Liver (tissue), 9 donors: Measurements from ENCODE around the gene GLI2. TPM values are rescaled to one million over a fixed set of nuclear protein-coding genes. Genes with fewer than 3 reads are reported as not detected.

Source experiments
- DNase-seq: peaks from one replicate; pipeline ENCODE4 v3.0.0-alpha.2; 2017; ENCODE audit warnings: low spot score
- H3K27ac ChIP-seq, 2 donors: one replicate each; pipeline ENCODE4 v1.7.0; 2013; ENCODE audit warnings: inconsistent platforms in 2 of 2, low read length in 2 of 2, control low read depth in 1 of 2, low read depth in 1 of 2, mild to moderate bottlenecking in 1 of 2
- H3K27me3 ChIP-seq, 4 donors: one replicate each; pipeline versions ENCODE4 v1.6.1 to v1.7.0; 2013; ENCODE audit warnings: low read length in 3 of 4, inconsistent platforms in 1 of 4, mild to moderate bottlenecking in 1 of 4, moderate library complexity in 1 of 4; ENCODE audit not compliant: control insufficient read depth in 4 of 4, insufficient read depth in 4 of 4
- H3K36me3 ChIP-seq, 4 donors: one replicate each; pipeline versions ENCODE4 v1.6.1 to v1.7.0; 2013; ENCODE audit warnings: low read length in 3 of 4, mild to moderate bottlenecking in 3 of 4, low read depth in 1 of 4, moderate library complexity in 1 of 4; ENCODE audit not compliant: control insufficient read depth in 4 of 4, insufficient read depth in 3 of 4
- H3K4me1 ChIP-seq, 4 donors: one replicate each; pipeline versions ENCODE4 v1.6.1 to v1.7.0; 2013; ENCODE audit warnings: low read length in 3 of 4, mild to moderate bottlenecking in 3 of 4, moderate library complexity in 1 of 4; ENCODE audit not compliant: control insufficient read depth in 4 of 4, insufficient read depth in 4 of 4
- H3K4me3 ChIP-seq, 3 donors: one replicate each; pipeline versions ENCODE4 v1.6.1 to v1.7.0; 2013; ENCODE audit warnings: low read length in 3 of 3, control low read depth in 1 of 3, low read depth in 1 of 3, mild to moderate bottlenecking in 1 of 3
- H3K9ac ChIP-seq, 2 donors: one replicate each; pipeline ENCODE4 v1.7.0; 2013; ENCODE audit warnings: low read length in 2 of 2, mild to moderate bottlenecking in 2 of 2, moderate library complexity in 2 of 2, control low read depth in 1 of 2, low read depth in 1 of 2
- H3K9me3 ChIP-seq, 4 donors: one replicate each; pipeline versions ENCODE4 v1.6.1 to v1.7.0; 2013; ENCODE audit warnings: low read length in 3 of 4; ENCODE audit not compliant: control insufficient read depth in 4 of 4
- ATF3 ChIP-seq: IDR thresholded peaks from 2 replicates; pipeline ENCODE4 v1.6.1; 2016; ENCODE audit warnings: antibody characterized with exemption
- CTCF ChIP-seq: fragments of 150-350 bp; IDR thresholded peaks from 2 replicates; pipeline ENCODE4 v1.5.1; 2017; ENCODE audit warnings: improper control_type of control experiment, low read depth, low read length; ENCODE audit not compliant: missing input control
- EGR1 ChIP-seq, 2 donors: IDR thresholded peaks; 2 replicates each; pipeline ENCODE4 v1.6.1; 2016 to 2018; ENCODE audit warnings: antibody characterized with exemption in 2 of 2, low read depth in 2 of 2
- FOXA1 ChIP-seq: IDR thresholded peaks from 2 replicates; pipeline ENCODE4 v1.6.1; 2016; ENCODE audit warnings: antibody characterized with exemption
- FOXA2 ChIP-seq: IDR thresholded peaks from 2 replicates; pipeline ENCODE4 v1.6.1; 2016; ENCODE audit warnings: antibody characterized with exemption
- GABPA ChIP-seq, 2 donors: IDR thresholded peaks in 1 of 2; conservative IDR thresholded peaks in 1 of 2; 2 replicates each; pipeline ENCODE4 v1.6.1; 2016; ENCODE audit warnings: antibody characterized with exemption in 2 of 2, mild to moderate bottlenecking in 1 of 2, moderate library complexity in 1 of 2
- HNF4A ChIP-seq, 2 donors: conservative IDR thresholded peaks; 2 replicates each; pipeline ENCODE4 v1.6.1; 2016; ENCODE audit warnings: antibody characterized with exemption in 2 of 2, mild to moderate bottlenecking in 2 of 2
- HNF4G ChIP-seq: IDR thresholded peaks from 2 replicates; pipeline ENCODE4 v1.6.1; 2016; ENCODE audit warnings: antibody characterized with exemption
- JUND ChIP-seq, 2 donors: IDR thresholded peaks; 2 replicates each; pipeline ENCODE4 v1.6.1; 2016; ENCODE audit warnings: antibody characterized with exemption in 2 of 2
- MAX ChIP-seq: IDR thresholded peaks from 2 replicates; pipeline ENCODE4 v1.6.1; 2016; ENCODE audit warnings: antibody characterized with exemption
- NR2F2 ChIP-seq: IDR thresholded peaks from 2 replicates; pipeline ENCODE4 v1.6.1; 2016; ENCODE audit warnings: antibody characterized with exemption
- RAD21 ChIP-seq, 2 donors: IDR thresholded peaks; 2 replicates each; pipeline ENCODE4 v1.6.1; 2016; ENCODE audit warnings: antibody characterized with exemption in 2 of 2, mild to moderate bottlenecking in 2 of 2
- REST ChIP-seq: IDR thresholded peaks from 2 replicates; pipeline ENCODE4 v1.6.1; 2016; ENCODE audit warnings: antibody characterized with exemption, mild to moderate bottlenecking
- RXRA ChIP-seq, 2 donors: IDR thresholded peaks; 2 replicates each; pipeline ENCODE4 v1.6.1; 2017 to 2018; ENCODE audit warnings: antibody characterized with exemption in 2 of 2, mild to moderate bottlenecking in 1 of 2
- SP1 ChIP-seq: IDR thresholded peaks from 2 replicates; pipeline ENCODE4 v1.6.1; 2018; ENCODE audit warnings: antibody characterized with exemption, mild to moderate bottlenecking
- TAF1 ChIP-seq: conservative IDR thresholded peaks from 2 replicates; pipeline ENCODE4 v1.6.1; 2016; ENCODE audit warnings: antibody characterized with exemption, mild to moderate bottlenecking
- YY1 ChIP-seq: IDR thresholded peaks from 2 replicates; pipeline ENCODE4 v1.6.1; 2016; ENCODE audit warnings: antibody characterized with exemption, mild to moderate bottlenecking
- ZBTB33 ChIP-seq: IDR thresholded peaks from 2 replicates; pipeline ENCODE4 v1.6.1; 2016; ENCODE audit warnings: antibody characterized with exemption
- WGBS: extraction: QIAGEN DNeasy Blood & Tissue Kit; methylation state at CpG from one replicate; pipeline ENCODE4 v1.1.7; 2013; 5-methylcytosine and 5-hydroxymethylcytosine counted together
- polyA plus RNA-seq, 2 donors: library from polyadenylated mRNA; stranded (reverse) in 1 of 2; unstranded in 1 of 2; fragments of 200-250 nt in 1 of 2; fragments of >200 nt in 1 of 2; fragmentation: Nextera tagmentation in 1 of 2; extraction: Ambion mirVana in 1 of 2; gene quantifications; one replicate each; pipeline versions ENCODE4 v1.2.1 to v1.2.3, GENCODE V29; 2013 to 2015
- total RNA-seq, 2 donors: library from RNA; depleted of rRNA; stranded (reverse); fragments of >200 nt; gene quantifications; one replicate each; pipeline ENCODE4 v1.2.3, GENCODE V29; 2014
- donor health status: healthy.
- donor health status: healthy.
- donor health status: healthy.
- donor health status: healthy.
- donor health status: healthy.

GLI2 gene
- total and polyA plus RNA-seq, 4 donors = 0.04 to 0.16 (median 0.11) TPM

- 81% methylated on average over 5 of the region's 5 CpGs for WGBS
- no peak for DNase-seq
- H3K4me1 ChIP-seq = peaks cover under 1 to 8% (median 5%) of the 10 kb centered on the region in 4 donors
- no peak overlapping the region for H3K9ac ChIP-seq
- no peak overlapping the region for H3K4me3 ChIP-seq
- no peak overlapping the region for H3K27ac ChIP-seq
- no peak for TF ChIP-seq TAF1
- no peak for TF ChIP-seq HNF4G
- no peak for TF ChIP-seq JUND (IDR thresholded peaks at IDR 0.05)
- TF ChIP-seq YY1 = no peak
- TF ChIP-seq NR2F2 = no peak
- TF ChIP-seq ZBTB33 = no peak
- no peak for TF ChIP-seq EGR1 (IDR thresholded peaks at IDR 0.05; ENCODE audit: low read depth in 2 of 2)
- TF ChIP-seq SP1 = no peak
- no peak for TF ChIP-seq FOXA1
- no peak for TF ChIP-seq ATF3
- no peak for TF ChIP-seq RXRA (IDR thresholded peaks at IDR 0.05)
- no peak for TF ChIP-seq REST
- TF ChIP-seq HNF4A (conservative IDR thresholded peaks at IDR 0.05) = no peak
- TF ChIP-seq FOXA2 = no peak
- TF ChIP-seq MAX = no peak
- no peak for TF ChIP-seq RAD21 (IDR thresholded peaks at IDR 0.05)
- TF ChIP-seq GABPA (IDR thresholded peaks at IDR 0.05 in 1 of 2, conservative IDR thresholded peaks at IDR 0.05 in 1 of 2) = no peak
- no peak for TF ChIP-seq CTCF
- H3K27me3 ChIP-seq = peaks cover 0 to 8% (median 4%) of the 10 kb centered on the region in 4 donors
- no peaks in the 10 kb centered on the region for H3K36me3 ChIP-seq
- H3K9me3 ChIP-seq = peaks cover 0 to 1% (median 0%) of the 10 kb centered on the region in 4 donors
Observed at GRCh38 chr2:120731175-120731574, 4.5 kb upstream of the GLI2 start.
